Gastrocnemius medialis (tissue), 4 donors: ENCODE data around the gene SLC24A3. TPM values are rescaled to one million over a fixed set of nuclear protein-coding genes. Genes with fewer than 3 reads are reported as not detected.

ENCODE experiments used
- ATAC-seq, 2 donors: fragments of 150-250 bp; one replicate each; pipeline ENCODE4 v1.9.1; 2016
- DNase-seq, 2 donors: peaks; one replicate each; pipeline ENCODE4 v3.0.0-alpha.2; 2019
- H3K27ac ChIP-seq, 4 donors: fragments of 200-600 bp; sonication (generic); 1 replicate in 1 of 4; 2 replicates in 3 of 4; pipeline ENCODE4 v1.5.1; 2016 to 2018; ENCODE audit warnings: mild to moderate bottlenecking in 2 of 4, moderate library complexity in 1 of 4
- H3K27me3 ChIP-seq, 3 donors: fragments of 200-600 bp; sonication (generic) in 2 of 3; 1 replicate in 1 of 3; 2 replicates in 2 of 3; pipeline versions ENCODE4 v1.5.1 to v1.6.0; 2016 to 2019; ENCODE audit warnings: mild to moderate bottlenecking in 1 of 3, moderate library complexity in 1 of 3
- H3K36me3 ChIP-seq, 2 donors: fragments of 200-600 bp; sonication (generic) in 1 of 2; one replicate each; pipeline ENCODE4 v1.5.1; 2017 to 2018
- H3K4me1 ChIP-seq, 2 donors: fragments of 200-600 bp; sonication (generic) in 1 of 2; one replicate each; pipeline ENCODE4 v1.5.1; 2016 to 2017; ENCODE audit warnings: mild to moderate bottlenecking in 2 of 2
- H3K4me3 ChIP-seq, 4 donors: fragments of 200-600 bp; sonication (generic) in 3 of 4; 1 replicate in 1 of 4; 2 replicates in 3 of 4; pipeline ENCODE4 v1.5.1; 2016 to 2019; ENCODE audit warnings: mild to moderate bottlenecking in 2 of 4
- H3K9me3 ChIP-seq, 3 donors: fragments of 200-600 bp; sonication (generic) in 2 of 3; 1 replicate in 1 of 3; 2 replicates in 2 of 3; pipeline ENCODE4 v1.5.1; 2016 to 2019
- POLR2A ChIP-seq, 2 donors: fragments of 450-650 bp; IDR thresholded peaks; one replicate each; pipeline ENCODE4 v1.6.1; 2017; ENCODE audit warnings: antibody characterized with exemption in 2 of 2, mild to moderate bottlenecking in 2 of 2, moderate library complexity in 2 of 2
- in situ Hi-C, 4 donors: fragments of 200-750 bp; cut with MboI; loops; one replicate each; pipeline versions ENCODE4 v1.15.0 to v1.8.0; 2017; ENCODE audit warnings: low sequenced_read_pairs in 4 of 4
- intact Hi-C: fragments of 100-400 bp; cut with DNase I; formaldehyde crosslinking; loops from one replicate; pipeline ENCODE4 v1.15.1; 2023; ENCODE audit warnings: low total_unique reads
- total RNA-seq, 4 donors: library from RNA; depleted of rRNA; stranded (reverse); fragments of >200 nt; gene quantifications; one replicate each; pipeline versions ENCODE4 v1.1.0 to v1.2.3, GENCODE V29; 2016
- TF ChIP-seq, protein P1 (sequence below), 5 experiments: fragments of 450-650 bp in 3 of 5; fragments of 200-600 bp in 2 of 5; sonication (generic) in 2 of 5; IDR thresholded peaks in 4 of 5; conservative IDR thresholded peaks in 1 of 5; 1 replicate in 4 of 5; 2 replicates in 1 of 5; pipeline ENCODE4 v1.5.1; 2016 to 2019; ENCODE audit warnings: antibody characterized with exemption in 5 of 5, mild to moderate bottlenecking in 3 of 5, moderate library complexity in 3 of 5

The SLC24A3 gene
- total RNA-seq, 4 donors from 2014 or later = 3.3 to 7.8 (median 6.7) TPM

DNA sequence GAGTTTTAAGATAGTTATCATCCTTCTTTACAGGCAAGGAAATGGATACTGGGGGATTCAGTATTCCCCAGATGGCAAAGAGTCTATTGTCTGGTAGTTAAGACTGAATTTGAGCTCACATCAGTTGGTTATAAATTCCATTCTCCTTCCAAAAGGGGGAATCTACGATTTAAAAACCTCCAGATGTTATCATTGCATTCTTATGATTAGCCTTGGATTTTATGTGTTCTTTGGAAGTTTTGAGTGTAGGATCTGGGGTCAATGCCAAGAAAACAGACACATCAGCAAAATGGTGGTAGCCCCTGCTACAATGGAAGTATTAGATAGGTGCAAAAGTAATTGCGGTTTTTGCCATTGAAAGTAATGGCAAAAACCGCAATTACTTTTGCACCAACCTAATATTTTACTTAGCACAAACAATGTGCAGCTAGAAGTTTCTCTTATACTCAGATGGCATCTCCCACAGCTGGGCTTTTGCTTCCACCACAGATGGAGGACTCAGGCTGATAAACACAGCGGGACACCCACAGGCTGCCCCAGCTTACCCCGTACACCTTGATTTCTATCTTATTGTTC lies 377.4 kb downstream of the SLC24A3 start:
- Histone ChIP-seq H3K27ac (peak overlapping the region in 1 of 4 donors; percentile 16), H3K4me1 (peaks cover 7% of the 10 kb centered on the region in 2 donors), H3K9me3 (no peaks in the 10 kb centered on the region), H3K27me3 (no peaks in the 10 kb centered on the region), H3K36me3 (no peaks in the 10 kb centered on the region), H3K4me3 (no peak overlapping the region)
- intact Hi-C loops = loop anchor here (5.0 to 10.0 kb wide), 2 partner anchors 72 to 955 kb away; no protein-coding TSS in a partner anchor
- no peak for ATAC-seq
- TF ChIP-seq, protein P1, sequence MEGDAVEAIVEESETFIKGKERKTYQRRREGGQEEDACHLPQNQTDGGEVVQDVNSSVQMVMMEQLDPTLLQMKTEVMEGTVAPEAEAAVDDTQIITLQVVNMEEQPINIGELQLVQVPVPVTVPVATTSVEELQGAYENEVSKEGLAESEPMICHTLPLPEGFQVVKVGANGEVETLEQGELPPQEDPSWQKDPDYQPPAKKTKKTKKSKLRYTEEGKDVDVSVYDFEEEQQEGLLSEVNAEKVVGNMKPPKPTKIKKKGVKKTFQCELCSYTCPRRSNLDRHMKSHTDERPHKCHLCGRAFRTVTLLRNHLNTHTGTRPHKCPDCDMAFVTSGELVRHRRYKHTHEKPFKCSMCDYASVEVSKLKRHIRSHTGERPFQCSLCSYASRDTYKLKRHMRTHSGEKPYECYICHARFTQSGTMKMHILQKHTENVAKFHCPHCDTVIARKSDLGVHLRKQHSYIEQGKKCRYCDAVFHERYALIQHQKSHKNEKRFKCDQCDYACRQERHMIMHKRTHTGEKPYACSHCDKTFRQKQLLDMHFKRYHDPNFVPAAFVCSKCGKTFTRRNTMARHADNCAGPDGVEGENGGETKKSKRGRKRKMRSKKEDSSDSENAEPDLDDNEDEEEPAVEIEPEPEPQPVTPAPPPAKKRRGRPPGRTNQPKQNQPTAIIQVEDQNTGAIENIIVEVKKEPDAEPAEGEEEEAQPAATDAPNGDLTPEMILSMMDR (IDR thresholded peaks at IDR 0.05 in 4 of 5, conservative IDR thresholded peaks at IDR 0.05 in 1 of 5) = no peak
- no peak for TF ChIP-seq POLR2A (IDR thresholded peaks at IDR 0.05)
- DNase-seq = no peak
- in situ Hi-C loops = no loop called here

DNA sequence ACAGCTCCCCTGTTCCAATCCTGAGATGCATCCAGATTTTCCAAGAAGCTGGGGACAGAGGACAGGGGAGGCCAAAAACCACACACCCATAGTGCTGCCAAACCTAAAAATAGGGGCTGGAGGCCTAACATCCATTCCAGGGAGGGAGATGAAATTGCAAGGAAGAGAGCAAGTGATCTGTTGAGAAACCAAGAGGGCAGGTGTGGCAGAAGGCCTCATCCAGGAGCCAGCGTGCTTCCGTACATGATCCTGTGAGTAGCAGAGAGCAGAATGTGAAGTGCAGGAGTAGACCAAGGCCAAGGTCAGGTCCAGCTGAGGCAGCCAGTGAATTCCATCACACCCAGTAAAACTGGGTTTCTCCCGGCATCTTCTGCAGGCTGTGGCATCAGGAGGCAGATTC lies 377.9 kb downstream of the SLC24A3 start:
- peaks cover 7% of the 10 kb centered on the region in 2 donors for H3K4me1 ChIP-seq
- TF ChIP-seq, protein P1 (IDR thresholded peaks at IDR 0.05 in 4 of 5, conservative IDR thresholded peaks at IDR 0.05 in 1 of 5) = no peak
- no peak for TF ChIP-seq POLR2A (IDR thresholded peaks at IDR 0.05)
- ATAC-seq = peak; percentile 20 to 71
- intact Hi-C loops (no loop called here), in situ Hi-C loops (no loop called here)
- H3K9me3 ChIP-seq = no peaks in the 10 kb centered on the region
- H3K27ac ChIP-seq = peak overlapping the region in 1 of 4 donors; percentile 16
- H3K4me3 ChIP-seq = no peak overlapping the region
- peak in 1 of 2 donors; percentile 35 for DNase-seq
- H3K36me3 ChIP-seq = no peaks in the 10 kb centered on the region
- H3K27me3 ChIP-seq = no peaks in the 10 kb centered on the region

DNA sequence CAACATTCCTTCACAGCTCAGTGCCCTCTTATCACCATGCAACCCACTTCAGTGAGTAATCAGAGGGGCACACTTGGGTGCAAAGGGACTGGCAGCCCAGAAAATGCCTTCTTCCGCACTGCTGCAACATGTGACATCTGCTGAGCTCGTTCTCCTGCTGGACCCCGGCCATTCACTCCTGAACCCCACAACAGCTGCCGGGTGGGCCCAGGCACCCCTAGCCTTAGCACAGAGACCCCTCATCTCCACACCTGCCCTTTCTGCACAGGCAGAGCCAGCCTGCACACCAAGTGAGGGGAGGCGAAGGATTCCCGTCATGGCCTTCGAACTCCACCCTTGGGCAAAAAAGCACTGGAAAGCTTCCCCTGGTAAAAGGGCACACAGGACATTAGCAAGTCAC lies 381.3 kb downstream of the SLC24A3 start:
- H3K27ac ChIP-seq = no peak overlapping the region
- in situ Hi-C loops (no loop called here), intact Hi-C loops (no loop called here)
- no peaks in the 10 kb centered on the region for H3K36me3 ChIP-seq
- DNase-seq (no peak), ATAC-seq (no peak)
- peaks cover 7 to 10% of the 10 kb centered on the region in 2 donors for H3K4me1 ChIP-seq
- TF ChIP-seq, protein P1 (IDR thresholded peaks at IDR 0.05 in 4 of 5, conservative IDR thresholded peaks at IDR 0.05 in 1 of 5) = no peak
- TF ChIP-seq POLR2A (IDR thresholded peaks at IDR 0.05) = no peak
- no peaks in the 10 kb centered on the region for H3K27me3 ChIP-seq
- H3K9me3 ChIP-seq = no peaks in the 10 kb centered on the region
- H3K4me3 ChIP-seq = no peak overlapping the region

DNA sequence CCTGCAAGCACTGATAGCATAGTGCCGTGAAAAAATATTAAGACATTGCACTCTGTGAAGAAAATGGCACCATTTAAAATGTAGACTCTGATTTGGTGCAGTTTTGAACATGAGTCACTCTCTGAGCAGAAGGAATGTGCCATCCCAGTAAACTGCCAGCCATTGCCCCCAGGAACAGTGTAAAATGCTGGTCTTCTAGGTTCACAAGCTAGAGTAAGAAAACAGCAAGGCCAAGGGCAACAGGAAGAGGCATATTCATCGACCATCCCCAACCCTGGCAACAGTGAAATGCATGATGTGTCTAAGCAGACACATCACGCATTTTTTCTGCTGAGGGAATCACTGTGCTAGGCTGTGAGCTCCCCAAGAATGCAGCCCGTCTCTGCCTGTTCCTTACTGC lies 382.5 kb downstream of the SLC24A3 start:
- H3K4me1 ChIP-seq = peaks cover under 1 to 7% of the 10 kb centered on the region in 2 donors
- ATAC-seq = no peak
- no peaks in the 10 kb centered on the region for H3K9me3 ChIP-seq
- no peak for DNase-seq
- no peak overlapping the region for H3K4me3 ChIP-seq
- no peak for TF ChIP-seq POLR2A (IDR thresholded peaks at IDR 0.05)
- TF ChIP-seq, protein P1 (IDR thresholded peaks at IDR 0.05 in 4 of 5, conservative IDR thresholded peaks at IDR 0.05 in 1 of 5) = no peak
- in situ Hi-C loops (no loop called here), intact Hi-C loops (no loop called here)
- H3K27ac ChIP-seq = no peak overlapping the region
- no peaks in the 10 kb centered on the region for H3K27me3 ChIP-seq
- no peaks in the 10 kb centered on the region for H3K36me3 ChIP-seq
